ENCODE results near the gene VKORC1. TPM values are rescaled to one million over a fixed set of nuclear protein-coding genes. Genes with fewer than 3 reads are reported as not detected.

Gene VKORC1
- total RNA-seq, 1 donor from 2014 or later, result 123 TPM

- Histone ChIP-seq H3K4me3 (no peak overlapping the region), H3K36me3 (peaks cover 0 to 32% of the 10 kb centered on the region in 2 donors), H3K4me1 (peaks cover 2% of the 10 kb centered on the region), H3K27me3 (no peaks in the 10 kb centered on the region), H3K27ac (no peak overlapping the region), H3K9me3 (no peaks in the 10 kb centered on the region)
- intact Hi-C loops (cut with DNase I), result loop anchor here (10.0 kb wide), 1 partner anchor 57 kb away; no protein-coding TSS in a partner anchor
- DNase-seq (ENCODE audit: extremely low spot score in 2 of 2), result no peak
- TF ChIP-seq POLR2AphosphoS5 (IDR thresholded peaks at IDR 0.05; ENCODE audit: insufficient read depth in 1 of 2, low read depth in 1 of 2) (no peak), CTCF (IDR thresholded peaks at IDR 0.05) (no peak), POLR2A (IDR thresholded peaks at IDR 0.05) (no peak)
These were observed 7.1 kb downstream of the VKORC1 start for GRCh38 chr16:31087481-31087880.

GRCh38 chr16:31086629-31086906 is 8.0 kb downstream of the VKORC1 start:
- DNase-seq (ENCODE audit: extremely low spot score in 2 of 2), result no peak
- Histone ChIP-seq H3K4me3 (no peak overlapping the region), H3K9me3 (no peaks in the 10 kb centered on the region), H3K27ac (no peak overlapping the region), H3K4me1 (peaks cover 11% of the 10 kb centered on the region), H3K27me3 (no peaks in the 10 kb centered on the region), H3K36me3 (peaks cover 0 to 40% of the 10 kb centered on the region in 2 donors)
- intact Hi-C loops (cut with DNase I), result loop anchor here (10.0 kb wide), 1 partner anchor 58 kb away; no protein-coding TSS in a partner anchor
- TF ChIP-seq CTCF (IDR thresholded peaks at IDR 0.05) (no peak), POLR2AphosphoS5 (IDR thresholded peaks at IDR 0.05; ENCODE audit: insufficient read depth in 1 of 2, low read depth in 1 of 2) (no peak), POLR2A (IDR thresholded peaks at IDR 0.05) (no peak)

- Histone ChIP-seq H3K9me3 (no peaks in the 10 kb centered on the region), H3K36me3 (peaks cover 0 to 44% of the 10 kb centered on the region in 2 donors), H3K4me1 (peaks cover 13% of the 10 kb centered on the region), H3K4me3 (no peak overlapping the region), H3K27me3 (no peaks in the 10 kb centered on the region), H3K27ac (no peak overlapping the region)
- intact Hi-C loops (cut with DNase I), result loop anchor here (10.0 kb wide), 1 partner anchor 59 kb away; no protein-coding TSS in a partner anchor
- no peak for TF ChIP-seq CTCF (IDR thresholded peaks at IDR 0.05)
- TF ChIP-seq POLR2AphosphoS5 (IDR thresholded peaks at IDR 0.05; ENCODE audit: insufficient read depth in 1 of 2, low read depth in 1 of 2), result no peak
- no peak for TF ChIP-seq POLR2A (IDR thresholded peaks at IDR 0.05)
- DNase-seq (ENCODE audit: extremely low spot score in 2 of 2), result no peak
These were observed 8.5 kb downstream of the VKORC1 start for GRCh38 chr16:31085873-31086628.

- no peak for TF ChIP-seq CTCF (IDR thresholded peaks at IDR 0.05)
- TF ChIP-seq POLR2AphosphoS5 (IDR thresholded peaks at IDR 0.05; ENCODE audit: insufficient read depth in 1 of 2, low read depth in 1 of 2), result no peak
- TF ChIP-seq POLR2A (IDR thresholded peaks at IDR 0.05), result no peak
- DNase-seq (ENCODE audit: extremely low spot score in 2 of 2), result no peak
- H3K4me3 ChIP-seq, result no peak overlapping the region
- intact Hi-C loops (cut with DNase I), result loop anchor here (10.0 kb wide), 1 partner anchor 59 kb away; no protein-coding TSS in a partner anchor
- no peaks in the 10 kb centered on the region for H3K9me3 ChIP-seq
- peaks cover 0 to 44% of the 10 kb centered on the region in 2 donors for H3K36me3 ChIP-seq
- no peaks in the 10 kb centered on the region for H3K27me3 ChIP-seq
- no peak overlapping the region for H3K27ac ChIP-seq
- peaks cover 13% of the 10 kb centered on the region for H3K4me1 ChIP-seq
These were observed 9.2 kb downstream of the VKORC1 start for GRCh38 chr16:31085411-31085810.
